Mesothelial cell of epicardium (in vitro differentiated cells): ENCODE measurements around the gene FOXJ2. TPM values are rescaled to one million over a fixed set of nuclear protein-coding genes. Genes with fewer than 3 reads are reported as not detected.
"Not testable (repeated sequence)": the region's sequence is repeated elsewhere in the genome, so short reads cannot be mapped to it uniquely, and the experiment has no call there.

Experiments
- DNase-seq, 2 experiments: peaks; one replicate each; pipeline ENCODE4 v3.0.0; 2021; ENCODE audit warnings: low spot score in 2 of 2; ENCODE audit not compliant: unreplicated experiment in 2 of 2
- H3K27ac Mint-ChIP-seq: 2 replicates; pipeline ENCODE4 v1.8.0; 2021; ENCODE audit warnings: mixed read lengths
- H3K27me3 Mint-ChIP-seq: 2 replicates; pipeline ENCODE4 v1.8.0; 2021; ENCODE audit warnings: low read depth, mixed read lengths
- H3K36me3 Mint-ChIP-seq: 2 replicates; pipeline ENCODE4 v1.8.0; 2021; ENCODE audit warnings: mixed read lengths
- H3K4me1 Mint-ChIP-seq: 2 replicates; pipeline ENCODE4 v1.8.0; 2021; ENCODE audit warnings: mixed read lengths
- H3K4me3 Mint-ChIP-seq: 2 replicates; pipeline ENCODE4 v1.8.0; 2021; ENCODE audit warnings: mild to moderate bottlenecking, moderate library complexity, mixed read lengths
- H3K9me3 Mint-ChIP-seq: 2 replicates; pipeline ENCODE4 v1.8.0; 2021; ENCODE audit warnings: mixed read lengths
- total RNA-seq: library from RNA; stranded (reverse); gene quantifications from 3 replicates; pipeline ENCODE4 v1.2.1, GENCODE V29; 2021
- TF ChIP-seq, protein P1 (sequence below): fragments of 200-600 bp; sonication (generic); IDR thresholded peaks from one replicate; pipeline ENCODE4 v1.5.0; 2021; ENCODE audit warnings: antibody characterized with exemption; ENCODE audit not compliant: unreplicated experiment

FOXJ2 gene
- total RNA-seq, 1 donor from 2014 or later = 16.1 TPM

DNA sequence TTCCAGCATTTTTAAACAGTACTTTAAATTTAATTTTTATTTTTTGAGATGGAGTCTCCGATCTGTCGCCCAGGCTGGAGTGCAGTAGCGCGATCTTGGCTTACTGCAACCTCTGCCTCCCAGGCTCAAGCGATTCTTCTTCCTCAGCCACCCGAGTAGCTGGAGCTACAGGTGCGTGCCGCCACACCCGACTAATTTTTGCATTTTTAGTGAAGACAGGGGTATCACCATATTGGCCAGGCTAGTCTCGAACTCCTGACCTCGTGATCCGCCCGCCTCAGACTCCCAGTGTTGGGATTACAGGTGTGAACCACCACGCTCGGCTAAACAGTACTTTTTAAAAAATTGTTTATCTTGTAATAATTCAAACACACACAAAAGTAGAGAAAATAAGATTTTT lies 4.2 kb upstream of the FOXJ2 start:
- Mint-ChIP-seq H3K4me3 (no peak overlapping the region), H3K36me3 (no peaks in the 10 kb centered on the region), H3K27me3 (no peaks in the 10 kb centered on the region), H3K9me3 (no peaks in the 10 kb centered on the region), H3K27ac (no peak overlapping the region), H3K4me1 (peaks cover 19% of the 10 kb centered on the region)
- DNase-seq = no peak
- TF ChIP-seq, protein P1, sequence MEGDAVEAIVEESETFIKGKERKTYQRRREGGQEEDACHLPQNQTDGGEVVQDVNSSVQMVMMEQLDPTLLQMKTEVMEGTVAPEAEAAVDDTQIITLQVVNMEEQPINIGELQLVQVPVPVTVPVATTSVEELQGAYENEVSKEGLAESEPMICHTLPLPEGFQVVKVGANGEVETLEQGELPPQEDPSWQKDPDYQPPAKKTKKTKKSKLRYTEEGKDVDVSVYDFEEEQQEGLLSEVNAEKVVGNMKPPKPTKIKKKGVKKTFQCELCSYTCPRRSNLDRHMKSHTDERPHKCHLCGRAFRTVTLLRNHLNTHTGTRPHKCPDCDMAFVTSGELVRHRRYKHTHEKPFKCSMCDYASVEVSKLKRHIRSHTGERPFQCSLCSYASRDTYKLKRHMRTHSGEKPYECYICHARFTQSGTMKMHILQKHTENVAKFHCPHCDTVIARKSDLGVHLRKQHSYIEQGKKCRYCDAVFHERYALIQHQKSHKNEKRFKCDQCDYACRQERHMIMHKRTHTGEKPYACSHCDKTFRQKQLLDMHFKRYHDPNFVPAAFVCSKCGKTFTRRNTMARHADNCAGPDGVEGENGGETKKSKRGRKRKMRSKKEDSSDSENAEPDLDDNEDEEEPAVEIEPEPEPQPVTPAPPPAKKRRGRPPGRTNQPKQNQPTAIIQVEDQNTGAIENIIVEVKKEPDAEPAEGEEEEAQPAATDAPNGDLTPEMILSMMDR = no peak

DNA sequence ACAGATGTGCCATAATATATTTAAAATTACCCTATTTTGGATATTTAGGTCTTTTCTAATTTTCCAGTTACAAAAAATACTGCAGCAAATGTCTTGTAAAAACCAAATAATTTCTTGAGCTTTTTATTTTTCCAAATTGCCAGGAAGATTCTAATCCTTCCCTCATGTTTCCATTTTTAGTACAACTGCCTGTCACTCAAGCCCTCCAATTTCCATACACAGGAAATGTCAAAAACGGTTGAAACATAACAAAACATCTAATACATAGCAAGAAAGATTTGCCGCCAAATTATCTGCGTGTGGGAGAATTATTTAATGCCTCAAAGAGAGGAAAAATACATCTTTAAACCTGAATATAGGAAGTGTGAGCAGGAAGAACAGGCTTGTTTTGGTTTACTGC lies 2.3 kb upstream of the FOXJ2 start:
- TF ChIP-seq, protein P1 = no peak
- no peaks in the 10 kb centered on the region for H3K27me3 Mint-ChIP-seq
- H3K36me3 Mint-ChIP-seq = no peaks in the 10 kb centered on the region
- H3K4me1 Mint-ChIP-seq = peaks cover 37% of the 10 kb centered on the region
- no peak for DNase-seq
- H3K27ac Mint-ChIP-seq = no peak overlapping the region
- H3K4me3 Mint-ChIP-seq = no peak overlapping the region
- no peaks in the 10 kb centered on the region for H3K9me3 Mint-ChIP-seq

DNA sequence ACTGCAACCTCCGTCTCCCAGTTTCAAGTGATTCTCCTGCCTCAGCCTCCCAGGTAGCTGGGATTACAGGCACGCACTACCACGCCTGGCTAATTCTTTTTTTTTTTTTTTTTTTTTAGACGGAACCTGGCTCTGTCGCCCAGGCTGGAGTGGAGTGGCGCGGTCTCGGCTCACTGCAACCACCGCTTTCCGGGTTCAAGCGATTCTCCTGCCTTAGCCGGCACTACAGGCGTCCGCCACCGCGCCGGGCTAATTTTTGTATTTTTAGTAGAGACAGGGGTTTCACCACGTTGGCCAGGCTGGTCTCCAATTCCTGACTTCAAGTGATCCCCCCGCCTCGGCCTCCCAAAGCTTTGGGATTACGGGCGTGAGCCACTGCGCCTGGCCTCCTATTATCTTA lies 1.5 kb upstream of the FOXJ2 start:
- not testable (repeated sequence) for H3K4me3 Mint-ChIP-seq, H3K36me3 Mint-ChIP-seq, H3K27me3 Mint-ChIP-seq, H3K27ac Mint-ChIP-seq, DNase-seq, H3K9me3 Mint-ChIP-seq
- peaks cover 45% of the 10 kb centered on the region for H3K4me1 Mint-ChIP-seq

DNA sequence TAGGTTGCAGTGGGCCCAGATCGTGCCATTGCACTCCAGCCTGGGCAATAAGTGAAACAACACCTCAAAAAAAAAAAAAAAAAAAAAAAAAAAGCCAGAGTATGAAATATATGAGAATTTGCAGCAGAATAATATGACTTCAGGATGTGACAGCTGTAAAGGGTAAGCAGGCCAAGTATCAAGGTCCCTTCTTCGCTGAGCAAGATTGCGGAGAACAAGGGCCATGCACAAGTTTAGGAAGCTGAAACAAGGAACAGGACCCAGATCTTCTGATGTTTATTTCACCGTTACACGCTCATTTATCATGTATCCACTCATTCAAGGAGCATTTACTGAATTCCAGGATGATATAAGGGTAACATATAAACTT lies 659 bp upstream of the FOXJ2 start:
- H3K27ac Mint-ChIP-seq = peak overlapping the region; percentile 82
- TF ChIP-seq, protein P1 = no peak
- peaks cover under 1% of the 10 kb centered on the region for H3K36me3 Mint-ChIP-seq
- peaks cover 43% of the 10 kb centered on the region for H3K4me1 Mint-ChIP-seq
- no peaks in the 10 kb centered on the region for H3K27me3 Mint-ChIP-seq
- DNase-seq = no peak
- H3K9me3 Mint-ChIP-seq = no peaks in the 10 kb centered on the region
- peak overlapping the region; percentile 74 for H3K4me3 Mint-ChIP-seq

DNA sequence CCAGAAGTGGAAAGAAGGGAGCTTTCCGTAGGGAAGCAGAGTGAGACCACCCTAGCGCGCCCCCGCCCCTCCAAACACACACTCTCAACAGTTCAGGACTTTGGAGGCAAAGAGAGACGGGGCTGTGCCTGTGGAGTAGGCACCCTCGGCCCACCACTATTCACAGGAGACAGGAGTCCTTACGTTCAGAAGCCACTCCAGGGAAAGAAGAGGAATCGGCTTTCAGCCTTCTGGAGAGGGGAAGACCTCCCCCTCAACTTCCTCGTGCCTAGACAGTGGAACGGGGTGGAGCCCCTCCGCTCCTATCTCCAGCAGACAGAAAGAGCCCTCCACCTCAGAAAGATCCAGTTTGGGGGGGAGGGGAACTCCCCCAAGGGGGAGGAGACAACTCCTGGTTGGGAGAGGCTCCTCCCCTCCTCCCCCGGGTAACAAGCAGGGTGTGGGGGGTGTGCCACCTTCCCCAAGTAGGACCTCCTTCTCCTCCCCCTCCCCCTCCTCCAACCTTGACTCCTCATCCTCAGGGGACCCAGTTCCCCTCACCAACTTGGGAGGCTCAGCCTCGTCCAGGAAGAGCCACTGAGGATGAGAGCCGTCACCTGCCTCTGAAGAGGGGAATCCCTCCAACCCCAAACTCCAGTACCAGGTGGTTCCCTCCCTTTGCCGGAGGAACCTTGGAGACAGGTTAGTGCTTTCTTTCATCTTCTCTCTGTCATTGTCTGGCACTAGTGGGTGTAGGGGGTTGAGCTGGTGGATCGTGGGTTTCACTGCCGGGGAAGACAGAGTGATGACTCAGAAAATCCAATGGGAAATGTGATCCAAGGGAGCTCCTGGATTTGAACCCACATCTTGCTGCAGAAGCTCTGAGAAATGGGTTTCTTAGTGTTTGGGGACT lies 883 bp downstream of the FOXJ2 start:
- TF ChIP-seq, protein P1 = no peak
- Mint-ChIP-seq H3K4me1 (peaks cover 51% of the 10 kb centered on the region), H3K4me3 (peak overlapping the region; percentile 86), H3K27me3 (no peaks in the 10 kb centered on the region), H3K36me3 (peaks cover 2% of the 10 kb centered on the region), H3K9me3 (no peaks in the 10 kb centered on the region), H3K27ac (peak overlapping the region; percentile 91)
- DNase-seq = peak in 1 of 2 experiments; percentile 48

DNA sequence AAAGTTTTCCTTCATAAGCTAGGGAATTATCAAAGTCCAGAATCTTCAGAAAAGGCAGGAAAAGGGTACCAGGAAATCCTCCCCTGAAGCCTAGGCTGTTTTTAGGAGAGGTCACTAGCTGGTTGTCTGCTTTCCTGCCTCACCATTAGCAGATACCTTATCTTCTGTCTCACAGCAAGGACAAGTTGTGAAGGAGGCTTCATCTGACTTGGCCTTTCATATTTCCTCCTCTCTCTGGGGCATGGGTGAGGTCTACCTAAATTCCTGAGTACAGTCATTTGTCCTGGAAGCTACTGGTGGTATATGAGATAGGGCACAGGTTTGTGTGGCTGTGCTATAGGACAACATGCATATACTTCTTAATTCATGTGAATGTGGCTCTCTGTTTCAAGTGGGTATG lies 2.3 kb downstream of the FOXJ2 start:
- Mint-ChIP-seq H3K4me3 (peak overlapping the region; percentile 86), H3K27me3 (no peaks in the 10 kb centered on the region), H3K36me3 (peaks cover 2% of the 10 kb centered on the region), H3K9me3 (no peaks in the 10 kb centered on the region), H3K4me1 (peaks cover 58% of the 10 kb centered on the region), H3K27ac (no peak overlapping the region)
- TF ChIP-seq, protein P1 = no peak
- DNase-seq = no peak
